Lung microvascular endothelial cell (primary cell): ENCODE results near the gene YPEL2. TPM values are rescaled to one million over a fixed set of nuclear protein-coding genes. Genes with fewer than 3 reads are reported as not detected.
A peak's percentile ranks its signal among the peaks of the same experiment; 100 is the strongest.
"Not testable (repeated sequence)": the region's sequence is repeated elsewhere in the genome, so short reads cannot be mapped to it uniquely, and the experiment has no call there.

Experiments used
- DNase-seq, 2 donors: peaks; one replicate each; pipeline versions ENCODE4 v3.0.0 to v3.0.0-alpha.2; 2010; ENCODE audit warnings: low read depth in 2 of 2
- total RNA-seq: library from RNA; depleted of rRNA; stranded (reverse); fragments of >200 nt; gene quantifications from 2 replicates; pipeline ENCODE4 v1.2.1, GENCODE V29; 2014

Gene YPEL2
- total RNA-seq, 1 donor from 2014 or later = 60.9 TPM

DNA sequence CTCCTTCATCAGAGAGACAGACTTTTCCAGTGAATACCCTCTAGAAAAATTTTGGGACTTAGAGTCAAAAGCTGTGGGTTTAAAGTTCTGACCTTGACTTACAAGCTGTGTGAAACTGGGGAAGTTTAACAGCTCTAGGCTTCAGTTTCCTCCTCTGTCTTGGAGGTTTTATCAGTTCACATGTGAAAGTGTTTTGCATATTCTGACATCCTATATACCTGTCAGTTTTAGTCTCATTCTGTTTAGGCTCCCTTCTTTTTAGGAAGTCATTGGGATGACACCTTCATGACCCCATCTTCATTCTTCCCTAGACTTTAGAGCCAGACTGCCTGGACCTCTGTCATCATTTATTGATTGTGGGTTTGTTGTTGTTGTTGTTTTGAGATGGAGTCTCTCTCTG is 44.4 kb downstream of the YPEL2 start:
- DNase-seq = no peak

DNA sequence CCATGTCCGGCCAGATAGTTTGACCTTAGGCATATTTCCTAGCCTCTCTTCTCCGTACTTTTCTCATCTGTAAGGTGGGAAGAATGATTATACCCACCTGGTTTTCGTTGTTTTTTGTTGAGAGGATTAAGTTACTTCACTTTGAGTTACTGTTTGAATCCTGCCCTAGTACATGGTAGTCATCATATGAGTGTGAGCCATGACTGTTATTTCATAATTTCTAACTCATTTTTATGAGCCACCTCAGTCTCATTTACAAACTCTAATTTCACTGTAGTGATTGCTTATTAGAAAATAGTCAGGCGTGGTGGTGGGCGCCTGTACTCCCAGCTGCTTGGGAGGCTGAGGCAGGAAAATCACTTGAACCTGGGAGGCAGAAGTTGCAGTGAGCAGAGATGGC is 45.1 kb downstream of the YPEL2 start:
- DNase-seq = no peak

DNA sequence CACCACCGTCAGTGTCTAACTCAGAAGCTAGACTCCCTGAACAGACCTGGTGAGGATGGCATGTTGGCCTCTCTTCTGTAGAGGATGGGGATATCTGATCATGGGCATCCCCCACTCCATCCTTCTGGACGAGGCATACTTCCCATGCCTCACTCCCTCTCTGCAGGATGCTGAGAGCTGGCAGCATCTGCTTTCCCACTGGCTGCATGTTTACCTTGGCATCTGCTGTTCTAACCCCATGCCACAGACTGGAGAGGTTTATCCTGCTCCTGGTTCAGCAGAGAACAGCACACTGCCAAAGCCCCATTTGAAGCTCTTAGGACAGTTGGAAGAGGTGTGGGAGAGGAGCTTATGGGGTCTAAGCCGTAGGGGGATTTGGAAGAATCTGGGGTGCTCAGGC is 46.0 kb downstream of the YPEL2 start:
- peak; percentile 62 to 95 for DNase-seq

DNA sequence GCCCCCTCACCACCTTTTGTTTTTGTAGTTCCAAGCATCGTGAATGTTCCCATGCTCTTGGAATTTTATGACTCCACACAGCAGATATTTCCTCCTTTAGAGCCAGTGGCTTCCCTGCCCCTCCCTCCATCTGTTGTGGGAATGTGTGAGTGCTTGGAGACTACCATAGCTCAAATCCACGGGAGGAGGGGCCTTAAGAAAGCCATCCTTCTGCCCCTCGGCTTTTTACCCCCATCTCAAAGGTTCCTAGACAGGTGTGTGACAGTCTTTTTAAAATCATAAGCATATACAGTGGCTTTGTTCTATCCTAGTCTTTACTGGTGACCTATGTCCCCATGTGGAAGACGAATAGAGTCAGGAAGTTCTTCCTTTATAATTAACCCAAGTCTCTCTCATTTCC is 47.2 kb downstream of the YPEL2 start:
- peak; percentile 81 to 92 for DNase-seq

DNA sequence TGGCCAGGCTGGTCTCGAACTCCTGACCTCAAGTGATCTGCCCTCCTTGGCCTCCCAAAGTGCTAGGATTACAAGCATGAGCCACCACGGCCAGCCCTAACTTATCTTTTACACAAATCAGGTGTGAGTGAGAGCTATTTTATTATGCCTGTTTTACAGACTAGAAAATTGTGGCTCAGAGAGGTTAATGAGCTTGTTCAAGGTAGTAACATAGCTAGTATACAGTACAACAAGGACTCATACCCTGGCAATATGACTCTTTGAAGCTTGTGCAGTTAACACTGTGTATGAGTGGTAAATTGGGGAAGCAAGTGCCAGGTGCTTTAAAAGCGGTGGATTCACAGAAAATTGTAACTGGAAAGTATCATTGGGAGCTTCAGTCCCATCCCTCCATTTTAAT is 49.0 kb downstream of the YPEL2 start:
- DNase-seq = no peak

DNA sequence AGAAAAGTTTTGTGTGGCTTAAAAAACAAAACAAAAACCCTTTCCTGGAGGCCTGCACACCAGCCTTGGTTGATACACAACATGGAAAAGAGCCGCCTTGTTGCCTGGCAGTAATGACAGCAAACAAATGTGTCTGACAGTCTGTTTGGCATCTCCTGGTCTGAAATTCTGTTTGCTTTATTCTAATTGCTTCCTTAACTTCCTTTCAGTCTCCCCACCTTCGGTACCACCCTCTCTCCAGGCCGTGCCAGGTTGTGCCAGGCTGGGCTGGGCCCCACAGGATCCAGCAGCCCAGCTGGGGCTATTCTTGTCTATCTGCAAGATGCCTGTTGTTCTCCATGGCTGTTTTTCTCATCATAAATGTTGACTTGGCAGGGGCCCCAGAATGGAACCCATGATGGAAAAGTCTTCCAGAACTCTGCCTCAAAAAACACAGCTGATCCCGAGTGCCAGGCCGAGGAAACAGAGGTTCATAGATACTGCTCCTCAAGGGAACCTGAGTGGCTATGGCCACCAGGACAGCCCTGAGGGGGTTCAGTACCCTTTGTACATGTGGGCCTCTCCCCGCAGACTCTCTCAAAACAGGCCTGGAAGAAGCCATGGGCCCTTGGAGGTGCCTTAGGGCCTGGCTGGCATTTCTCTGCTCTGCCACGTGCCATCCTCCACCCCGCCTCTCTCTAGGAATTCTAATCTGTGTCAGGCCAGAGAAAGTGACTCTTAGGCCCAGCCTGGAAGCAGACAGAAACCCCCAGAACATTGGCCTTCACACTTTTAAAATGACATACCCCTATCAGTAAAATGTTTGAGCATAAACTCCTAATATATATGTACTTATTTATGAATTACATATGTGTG is 50.5 kb downstream of the YPEL2 start:
- peak; percentile 73 to 96 for DNase-seq

DNA sequence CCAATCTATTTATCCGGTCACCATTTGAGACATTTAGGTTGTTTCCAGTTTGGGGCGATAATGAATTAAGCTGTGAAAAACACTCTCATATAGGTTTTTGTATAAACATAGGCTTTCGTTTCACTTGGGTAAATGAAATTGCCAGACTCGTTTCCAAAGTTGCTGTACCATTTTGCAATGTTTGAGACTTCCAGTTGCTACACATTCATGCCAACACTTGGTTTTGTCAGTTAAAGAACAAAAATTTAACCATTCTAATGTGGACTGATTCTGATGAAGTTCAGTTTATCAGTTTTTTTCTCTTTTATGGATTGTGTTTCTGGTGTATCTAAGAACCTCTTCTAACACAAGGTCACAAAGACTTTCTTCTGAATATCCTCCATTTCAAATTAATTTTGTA is 52.4 kb downstream of the YPEL2 start:
- no peak for DNase-seq

DNA sequence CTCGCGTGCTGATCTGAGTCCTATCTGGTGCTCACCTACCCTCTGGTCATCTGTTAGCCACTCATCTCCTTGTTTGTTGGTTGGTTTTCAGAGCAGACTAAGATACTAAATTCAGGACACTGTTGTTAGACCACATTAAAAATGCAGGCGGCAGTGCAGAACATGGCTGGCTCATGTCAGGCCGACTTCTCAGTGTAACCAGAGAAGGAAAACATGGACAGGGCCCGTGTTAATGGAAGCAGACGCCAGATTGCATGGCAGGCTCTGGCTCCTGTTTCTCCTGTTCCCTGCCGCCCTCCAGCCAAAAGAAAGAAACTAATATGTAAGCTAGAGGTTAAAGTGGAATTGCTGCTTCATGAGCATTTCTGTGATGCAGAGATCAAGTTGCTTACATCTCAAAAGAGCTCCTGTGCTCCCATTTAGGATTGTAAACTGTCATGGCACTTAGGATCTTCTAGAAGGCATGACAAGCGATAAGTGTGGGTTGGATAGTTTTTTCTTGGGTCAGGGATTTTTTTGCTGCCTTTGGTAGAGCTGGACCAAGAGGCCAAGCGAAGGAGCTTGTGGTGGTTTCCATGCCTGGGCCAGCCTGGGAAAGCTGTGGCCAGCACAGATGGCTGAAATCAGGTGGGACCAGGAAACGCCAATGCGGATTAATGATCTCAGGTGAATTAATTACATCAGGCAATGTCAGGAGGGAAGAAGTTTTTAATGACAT is 56.1 kb downstream of the YPEL2 start:
- no peak for DNase-seq

DNA sequence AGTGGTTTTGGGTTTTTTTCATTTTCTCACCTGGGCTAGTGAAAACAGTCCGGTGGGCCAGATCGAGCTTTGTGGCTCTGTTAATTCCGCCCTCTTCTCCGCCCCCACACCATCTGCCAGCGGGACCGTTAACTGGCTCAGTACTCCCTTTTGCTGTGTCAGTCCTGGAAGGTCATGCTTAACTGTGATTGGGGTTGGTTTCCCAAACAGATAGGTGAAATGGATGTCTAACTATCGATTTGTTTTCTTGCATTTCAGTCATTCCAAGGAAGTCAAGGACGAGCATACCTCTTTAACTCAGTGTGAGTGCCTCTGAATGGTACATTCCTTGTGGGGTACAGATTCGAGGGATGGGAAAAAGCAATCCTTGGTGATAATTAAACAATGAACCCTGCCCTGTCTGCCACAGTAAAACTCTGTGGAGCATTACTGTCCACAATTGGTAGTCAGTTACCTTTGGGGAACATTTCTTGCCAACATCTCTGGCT is 56.7 kb downstream of the YPEL2 start:
- DNase-seq = no peak

DNA sequence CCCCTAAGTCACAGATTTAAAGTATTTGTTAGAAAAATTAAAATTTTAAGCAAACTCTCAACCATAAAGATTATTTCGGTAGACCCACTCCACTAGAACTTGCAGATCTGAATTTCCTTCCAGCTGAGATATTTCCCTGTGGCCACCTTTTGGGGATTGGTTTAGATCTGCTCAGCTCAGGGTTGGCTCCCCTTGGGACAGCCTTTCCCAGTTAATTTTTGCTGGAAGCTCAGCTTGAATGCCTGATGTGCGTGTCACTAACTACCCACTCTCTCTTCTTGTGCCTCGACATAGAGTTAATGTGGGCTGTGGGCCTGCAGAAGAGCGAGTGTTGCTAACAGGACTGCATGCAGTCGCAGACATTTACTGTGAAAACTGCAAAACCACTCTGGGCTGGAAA is 57.6 kb downstream of the YPEL2 start:
- no peak for DNase-seq

DNA sequence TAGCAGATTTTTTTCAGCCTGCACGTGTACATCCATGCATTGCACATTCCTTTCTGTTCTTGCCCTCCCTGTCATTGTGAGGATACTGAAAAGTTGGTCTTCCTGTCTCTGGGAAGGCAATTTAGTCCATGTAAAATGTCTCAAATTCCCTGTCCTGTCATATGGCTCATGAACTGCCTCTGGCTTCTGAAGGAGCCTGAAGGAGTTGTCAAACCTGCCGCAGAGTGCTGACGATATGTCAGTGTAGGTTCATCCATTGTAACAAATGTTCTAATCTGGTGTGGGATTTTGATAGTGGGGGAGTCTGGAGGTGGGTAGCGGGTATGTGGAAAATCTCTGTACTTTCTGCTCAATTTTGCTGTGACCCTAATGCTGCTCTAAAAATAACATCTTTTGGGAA is 59.6 kb downstream of the YPEL2 start:
- no peak for DNase-seq

DNA sequence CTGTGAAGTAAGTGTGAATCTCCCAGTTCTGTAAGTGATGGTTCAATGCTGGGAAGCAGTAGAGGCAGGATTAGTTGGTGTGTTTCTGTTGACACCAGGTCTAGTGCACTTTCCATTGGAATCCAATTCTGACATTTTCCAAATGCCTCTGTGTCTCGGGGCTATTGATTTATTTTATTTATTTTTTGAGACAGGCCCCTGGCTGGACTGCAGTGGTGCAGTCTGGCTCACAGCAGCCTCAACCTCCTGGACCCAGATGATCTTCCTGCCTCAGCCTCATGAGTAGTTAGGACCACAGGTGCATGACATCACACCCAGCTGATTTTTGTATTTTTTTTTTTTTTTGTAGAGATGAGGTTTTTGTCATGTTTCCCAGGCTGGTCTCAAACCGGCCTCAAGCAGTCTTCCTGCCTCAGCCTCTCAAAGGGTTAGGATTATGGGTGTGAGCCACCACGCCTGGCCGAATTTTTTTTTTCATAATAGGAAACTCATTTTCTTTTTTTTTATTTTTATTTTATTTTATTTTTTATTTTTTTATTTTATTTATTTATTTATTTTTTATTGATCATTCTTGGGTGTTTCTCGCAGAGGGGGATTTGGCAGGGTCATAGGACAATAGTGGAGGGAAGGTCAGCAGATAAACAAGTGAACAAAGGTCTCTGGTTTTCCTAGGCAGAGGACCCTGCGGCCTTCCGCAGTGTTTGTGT is 61.7 kb downstream of the YPEL2 start:
- no peak for DNase-seq

DNA sequence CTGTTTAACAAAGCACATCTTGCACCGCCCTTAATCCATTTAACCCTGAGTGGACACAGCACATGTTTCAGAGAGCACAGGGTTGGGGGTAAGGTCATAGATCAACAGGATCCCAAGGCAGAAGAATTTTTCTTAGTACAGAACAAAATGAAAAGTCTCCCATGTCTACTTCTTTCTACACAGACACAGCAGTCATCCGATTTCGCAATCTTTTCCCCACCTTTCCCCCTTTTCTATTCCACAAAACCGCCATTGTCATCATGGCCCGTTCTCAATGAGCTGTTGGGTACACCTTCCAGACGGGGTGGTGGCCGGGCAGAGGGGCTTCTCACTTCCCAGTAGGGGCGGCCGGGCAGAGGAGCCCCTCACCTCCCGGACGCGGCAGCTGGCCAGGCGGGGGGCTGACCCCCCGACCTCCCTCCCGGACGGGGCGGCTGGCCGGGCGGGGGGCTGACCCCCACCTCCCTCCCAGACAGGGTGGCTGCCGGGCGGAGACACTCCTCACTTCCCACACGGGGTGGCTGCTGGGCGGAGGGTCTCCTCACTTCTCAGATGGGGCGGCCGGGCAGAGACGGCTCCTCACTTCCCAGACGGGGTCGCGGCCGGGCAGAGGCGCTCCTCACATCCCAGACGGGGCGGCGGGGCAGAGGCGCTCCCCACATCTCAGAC is 62.4 kb downstream of the YPEL2 start:
- not testable (repeated sequence) for DNase-seq

DNA sequence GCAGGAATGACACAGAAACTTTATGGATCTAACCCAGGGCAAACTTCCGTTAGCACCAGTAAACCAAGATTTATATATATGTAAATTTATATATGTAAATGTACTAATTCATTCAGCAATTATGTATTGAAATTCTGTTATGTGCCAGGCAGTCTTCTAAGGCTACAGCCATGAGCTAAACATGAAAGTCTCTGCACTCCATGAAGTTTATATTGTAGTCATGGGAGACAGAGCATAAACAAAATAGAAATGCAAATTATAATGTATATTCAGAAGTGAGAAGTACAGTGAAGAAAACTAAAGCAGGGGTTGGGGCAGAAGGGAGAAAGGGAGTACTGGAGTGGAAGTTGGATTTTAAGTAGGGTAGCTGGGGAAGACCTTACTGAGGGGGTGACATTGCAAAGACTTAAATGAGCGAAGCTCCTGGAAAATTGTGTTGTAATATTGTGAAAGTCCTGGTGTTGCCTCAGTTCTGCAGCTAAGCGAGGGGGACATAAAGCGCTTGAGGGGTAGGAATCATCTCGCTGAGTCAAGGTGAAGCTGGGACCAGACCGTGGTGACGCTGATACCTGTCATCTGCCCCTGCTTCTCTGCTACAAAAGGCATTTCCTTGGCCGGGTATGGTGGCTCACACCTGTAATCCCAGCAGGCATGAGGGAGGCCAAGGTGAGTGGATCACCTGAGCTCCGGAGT is 64.8 kb downstream of the YPEL2 start:
- DNase-seq = no peak

DNA sequence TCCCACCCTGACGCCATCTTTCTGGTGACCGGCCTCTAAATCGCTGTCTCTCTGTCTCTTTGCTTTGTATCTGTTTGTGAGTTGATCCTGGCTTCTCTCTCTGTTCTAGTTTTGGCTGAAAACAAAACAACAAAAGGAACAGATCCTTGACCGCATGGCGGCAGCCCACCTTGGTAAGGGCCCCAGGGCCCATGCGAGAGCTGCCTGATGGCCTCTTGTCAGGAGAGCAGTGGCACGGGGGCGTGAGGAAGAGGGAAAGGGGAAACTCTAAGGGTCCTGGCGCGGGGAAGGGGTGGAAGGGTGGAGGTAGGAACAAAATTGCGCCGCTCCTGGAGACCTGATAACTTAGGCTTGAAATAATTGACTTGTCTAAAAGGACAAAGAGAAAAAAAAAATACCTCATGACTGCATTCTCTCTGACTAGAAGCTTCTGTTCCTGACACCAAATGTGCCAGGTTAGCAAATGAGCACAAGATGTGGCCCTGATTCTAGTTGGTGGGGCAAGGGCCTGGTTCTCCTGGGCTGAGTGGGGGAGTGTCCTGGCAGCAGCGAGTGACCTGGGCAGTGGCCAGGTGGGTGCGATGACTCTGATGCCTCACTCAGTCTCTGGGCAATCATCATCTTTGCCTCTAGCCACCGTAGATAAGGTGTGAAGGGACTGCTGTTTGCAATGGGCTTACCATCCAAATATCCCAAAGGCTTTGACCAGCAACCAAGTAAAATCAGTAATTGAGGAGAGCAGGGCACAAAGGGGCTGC is 66.0 kb downstream of the YPEL2 start:
- DNase-seq = no peak

DNA sequence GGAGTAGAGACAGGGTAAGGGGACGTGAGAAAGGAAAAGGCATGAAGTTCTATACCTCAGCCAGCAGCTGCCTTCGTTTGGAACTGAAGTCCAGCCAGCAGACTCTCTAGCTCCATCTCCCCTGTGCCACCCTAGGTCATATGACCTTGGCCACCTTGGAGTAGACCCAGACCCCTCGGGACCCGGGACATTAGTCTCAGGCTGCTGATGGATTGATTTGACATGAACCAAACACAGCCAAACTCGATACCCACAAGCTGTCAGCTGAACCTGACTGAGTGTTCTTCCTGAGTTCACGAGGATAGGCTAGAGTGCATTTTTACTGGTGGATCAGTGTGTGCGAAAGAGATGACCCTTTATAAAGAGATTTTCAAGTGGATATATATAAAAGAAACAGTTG is 68.5 kb downstream of the YPEL2 start:
- no peak for DNase-seq

DNA sequence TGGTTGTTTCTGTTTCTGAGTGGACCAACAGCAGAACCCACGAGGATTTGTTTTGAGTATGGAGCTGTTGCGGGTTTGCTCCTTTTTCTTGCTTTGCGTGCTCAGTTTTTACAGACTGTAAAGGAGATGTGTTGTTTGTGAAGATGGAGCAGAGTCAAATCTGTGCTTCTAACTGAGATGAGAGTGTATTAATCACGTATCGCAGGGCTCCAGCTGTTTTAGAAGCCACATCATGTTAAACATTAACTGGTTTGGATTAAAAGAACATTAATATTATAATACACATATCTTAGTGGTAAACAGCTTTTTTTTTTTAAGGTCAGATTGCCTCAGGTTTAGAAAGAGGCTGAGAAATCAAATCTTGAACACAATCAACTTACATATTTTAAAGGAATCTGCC is 69.4 kb downstream of the YPEL2 start:
- DNase-seq = no peak

DNA sequence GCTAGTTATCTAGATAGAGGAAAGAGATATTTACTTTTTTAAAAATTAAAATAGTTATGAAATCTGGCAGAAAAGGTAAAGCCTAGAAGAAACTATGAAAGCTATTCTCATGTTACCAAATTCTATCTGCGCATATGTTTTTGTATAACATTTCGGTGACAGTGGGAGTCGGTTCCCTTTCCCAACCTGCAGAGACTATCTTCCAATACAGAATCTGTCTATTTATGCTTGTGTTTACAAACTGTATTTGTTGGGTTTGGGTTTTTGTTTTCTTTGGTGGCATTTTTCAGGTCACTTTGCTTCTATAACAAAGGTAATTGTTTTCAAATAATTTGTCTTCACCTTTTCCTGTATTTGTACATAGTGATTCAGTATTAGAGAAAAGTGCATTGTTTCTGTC is 69.8 kb downstream of the YPEL2 start:
- DNase-seq = no peak

DNA sequence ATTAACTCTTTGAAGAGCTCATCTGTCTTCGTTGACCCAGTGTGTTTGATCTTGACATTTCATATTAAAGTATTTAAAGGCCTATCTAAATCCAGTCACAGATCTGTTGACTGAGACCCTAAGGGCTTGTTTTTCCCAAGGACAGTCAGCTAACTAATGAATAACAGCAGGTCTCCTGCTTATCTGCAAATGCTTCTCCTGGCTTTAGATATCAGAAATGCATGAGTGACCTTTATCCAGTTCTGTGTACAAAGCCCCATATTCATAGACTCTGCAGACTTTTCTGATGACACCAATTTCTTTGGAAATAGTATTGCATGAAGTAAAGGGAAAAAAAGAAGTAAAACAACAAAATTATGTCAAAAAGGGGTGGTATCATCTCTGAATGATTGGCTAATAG is 70.3 kb downstream of the YPEL2 start:
- DNase-seq = no peak

DNA sequence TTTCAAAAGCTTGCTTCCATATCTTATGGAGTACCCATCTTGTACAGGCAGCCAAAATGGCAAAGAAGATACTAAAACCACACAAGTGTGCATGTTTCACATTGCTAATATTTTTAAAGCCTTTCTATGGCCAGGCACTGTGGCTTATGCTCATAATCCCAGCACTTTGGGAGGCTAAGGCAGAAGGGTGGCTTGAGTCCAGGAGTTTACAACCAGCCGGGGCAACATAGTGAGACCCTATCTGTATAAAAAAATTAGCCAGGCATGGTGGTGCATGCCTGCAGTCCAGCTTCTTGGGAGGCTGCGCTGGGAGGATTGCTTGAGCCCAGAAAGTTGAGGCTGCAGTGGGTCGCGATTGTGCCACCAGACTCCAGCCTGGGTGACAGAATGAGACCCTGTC is 71.3 kb downstream of the YPEL2 start:
- no peak for DNase-seq
